SK-N-MC (cell line): ENCODE data around the gene CLNK.

ENCODE experiments used
- EZH2 ChIP-seq: fragments of 200-600 bp; sonication (generic); IDR thresholded peaks from one replicate; pipeline ENCODE4 v1.6.1; 2017; ENCODE audit warnings: antibody characterized with exemption
- FOXP2 ChIP-seq: optimal IDR thresholded peaks from 2 replicates; pipeline ENCODE3; 2011; ENCODE audit warnings: mild to moderate bottlenecking, moderate library complexity; ENCODE audit not compliant: insufficient read depth; ENCODE audit errors: extremely low read length, control extremely low read depth
- POLR2AphosphoS5 ChIP-seq: IDR thresholded peaks from 2 replicates; pipeline ENCODE4 v1.6.1; 2012; ENCODE audit warnings: mild to moderate bottlenecking, low read depth, low read length, borderline replicate concordance

- TF ChIP-seq POLR2AphosphoS5 = no peak
- no peak for TF ChIP-seq EZH2
- no peak for TF ChIP-seq FOXP2
Measured at GRCh38 chr4:10581022-10581421, 103.5 kb downstream of the CLNK start.
